Heart left ventricle (tissue), 13 donors: ENCODE data around the gene SNTB2.

Experiments
- POLR2A ChIP-seq, 2 donors: fragments of 450-650 bp; IDR thresholded peaks; one replicate each; pipeline ENCODE4 v1.6.1; 2017; ENCODE audit warnings: antibody characterized with exemption in 2 of 2, mild to moderate bottlenecking in 2 of 2, moderate library complexity in 2 of 2
- TF ChIP-seq, protein P1 (sequence below), 12 donors: fragments of 200-600 bp; sonication (generic) in 4 of 12; IDR thresholded peaks; one replicate each; pipeline versions ENCODE4 v1.5.0 to v1.8.0; 2018 to 2022; ENCODE audit warnings: antibody characterized with exemption in 12 of 12, mild to moderate bottlenecking in 5 of 12
- donor health status: ischemic (EF 13 %, LVEDD 7.1; RV severe dilation, severe dysfunction).
- donor health status: DM: no; HTN: yes; CAD: no.
- donor health status: DM: no; HTN: no; CAD: no.
- donor health status: ischemic (EF 25% LVEDD 6.9; RV normal size, moderate dysfunction).
- donor health status: ischemic (EF 25% LVEDD 5.7; RV mildly dilated, moderate dysfunction).
- donor health status: ischemic (EF 35%, LVEDD 5.7; RV mildly dilated, moderate dysfunction).
- donor health status: nonischemic (EF 11% LVEDD 7.7; RV severe dilation, severe dysfunction).
- donor health status: DM: yes; HTN: yes; CAD: no.
- donor health status: PGD.
- donor health status: ischemic (EF 29% LVEDD 5.4; RV normal size, mild dysfunction).
- donor health status: nonischemic (EF 23%, LVEDD 6.1; RV moderate dilation, normal function).

DNA sequence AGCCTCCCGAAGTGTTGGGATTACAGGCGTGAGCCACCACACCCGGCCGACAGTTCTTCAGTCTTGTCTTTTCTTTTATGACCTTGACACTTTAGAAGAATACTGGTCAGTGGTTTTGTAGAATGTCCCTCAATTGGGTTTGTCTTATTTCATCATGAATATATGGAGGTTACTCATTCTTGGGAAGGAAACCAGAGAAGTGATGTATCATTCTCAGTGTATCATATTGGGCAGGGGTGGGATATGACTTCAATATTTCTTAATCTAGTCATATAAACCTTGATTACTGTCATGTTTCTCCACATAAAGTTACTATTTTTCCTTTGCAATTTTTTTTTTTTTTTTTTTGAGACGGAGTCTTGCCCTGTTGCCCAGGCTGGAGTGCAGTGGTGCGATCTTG, 36.9 kb downstream of the SNTB2 start:
- TF ChIP-seq POLR2A (IDR thresholded peaks at IDR 0.05), result no peak
- TF ChIP-seq, protein P1, sequence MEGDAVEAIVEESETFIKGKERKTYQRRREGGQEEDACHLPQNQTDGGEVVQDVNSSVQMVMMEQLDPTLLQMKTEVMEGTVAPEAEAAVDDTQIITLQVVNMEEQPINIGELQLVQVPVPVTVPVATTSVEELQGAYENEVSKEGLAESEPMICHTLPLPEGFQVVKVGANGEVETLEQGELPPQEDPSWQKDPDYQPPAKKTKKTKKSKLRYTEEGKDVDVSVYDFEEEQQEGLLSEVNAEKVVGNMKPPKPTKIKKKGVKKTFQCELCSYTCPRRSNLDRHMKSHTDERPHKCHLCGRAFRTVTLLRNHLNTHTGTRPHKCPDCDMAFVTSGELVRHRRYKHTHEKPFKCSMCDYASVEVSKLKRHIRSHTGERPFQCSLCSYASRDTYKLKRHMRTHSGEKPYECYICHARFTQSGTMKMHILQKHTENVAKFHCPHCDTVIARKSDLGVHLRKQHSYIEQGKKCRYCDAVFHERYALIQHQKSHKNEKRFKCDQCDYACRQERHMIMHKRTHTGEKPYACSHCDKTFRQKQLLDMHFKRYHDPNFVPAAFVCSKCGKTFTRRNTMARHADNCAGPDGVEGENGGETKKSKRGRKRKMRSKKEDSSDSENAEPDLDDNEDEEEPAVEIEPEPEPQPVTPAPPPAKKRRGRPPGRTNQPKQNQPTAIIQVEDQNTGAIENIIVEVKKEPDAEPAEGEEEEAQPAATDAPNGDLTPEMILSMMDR (IDR thresholded peaks at IDR 0.05), result no peak
